ENCODE data around the gene IGF1R. TPM values are rescaled to one million over a fixed set of nuclear protein-coding genes. Genes with fewer than 3 reads are reported as not detected.
"Not testable (repeated sequence)": the region's sequence is repeated elsewhere in the genome, so short reads cannot be mapped to it uniquely, and the experiment has no call there.

Gene IGF1R
- total RNA-seq, 2 experiments from 2014 or later, result 22.8 to 24.7 TPM

GRCh38 chr15:99002226-99002625 lies 353.9 kb downstream of the IGF1R start:
- Mint-ChIP-seq H3K4me1 (ENCODE audit: low read depth) (peaks cover 7% of the 10 kb centered on the region), H3K36me3 (ENCODE audit: low read depth) (no peaks in the 10 kb centered on the region), H3K27me3 (no peaks in the 10 kb centered on the region), H3K27ac (no peak overlapping the region), H3K9me3 (peaks cover 1% of the 10 kb centered on the region), H3K4me3 (no peak overlapping the region)
- ChIA-PET CTCF (no interaction called here), POLR2A (no interaction called here)
- intact Hi-C loops (cut with micrococcal nuclease), result no loop called here
- no peak for TF ChIP-seq CTCF (IDR thresholded peaks at IDR 0.05)
- ATAC-seq, result no peak
- DNase-seq, result no peak

- ATAC-seq; H3K9me3 Mint-ChIP-seq; H3K4me1 Mint-ChIP-seq (ENCODE audit: low read depth); DNase-seq; POLR2A ChIA-PET; H3K36me3 Mint-ChIP-seq (ENCODE audit: low read depth); H3K4me3 Mint-ChIP-seq; H3K27me3 Mint-ChIP-seq; CTCF ChIA-PET; H3K27ac Mint-ChIP-seq; intact Hi-C loops (cut with micrococcal nuclease): not testable (repeated sequence)
These were observed 355.0 kb downstream of the IGF1R start for GRCh38 chr15:99003317-99003716.

- H3K36me3 Mint-ChIP-seq (ENCODE audit: low read depth); H3K9me3 Mint-ChIP-seq; DNase-seq; H3K27ac Mint-ChIP-seq; CTCF ChIA-PET; POLR2A ChIA-PET; H3K4me1 Mint-ChIP-seq (ENCODE audit: low read depth); H3K4me3 Mint-ChIP-seq; intact Hi-C loops (cut with micrococcal nuclease); ATAC-seq; H3K27me3 Mint-ChIP-seq: not testable (repeated sequence)
These were observed 356.9 kb downstream of the IGF1R start for GRCh38 chr15:99004998-99005974.

- H3K4me3 Mint-ChIP-seq, result no peak overlapping the region
- peaks cover 1% of the 10 kb centered on the region for H3K27me3 Mint-ChIP-seq
- DNase-seq (no peak), ATAC-seq (no peak)
- ChIA-PET POLR2A (no interaction called here), CTCF (no interaction called here)
- H3K9me3 Mint-ChIP-seq, result no peaks in the 10 kb centered on the region
- no peak overlapping the region for H3K27ac Mint-ChIP-seq
- no peaks in the 10 kb centered on the region for H3K36me3 Mint-ChIP-seq (ENCODE audit: low read depth)
- intact Hi-C loops (cut with micrococcal nuclease), result no loop called here
- peaks cover 7% of the 10 kb centered on the region for H3K4me1 Mint-ChIP-seq (ENCODE audit: low read depth)
- TF ChIP-seq CTCF (IDR thresholded peaks at IDR 0.05), result no peak
These were observed 357.8 kb downstream of the IGF1R start for GRCh38 chr15:99006146-99006545.

- Mint-ChIP-seq H3K27ac (no peak overlapping the region), H3K36me3 (ENCODE audit: low read depth) (no peaks in the 10 kb centered on the region), H3K9me3 (no peaks in the 10 kb centered on the region), H3K27me3 (peaks cover 1% of the 10 kb centered on the region), H3K4me1 (ENCODE audit: low read depth) (peaks cover 7% of the 10 kb centered on the region), H3K4me3 (no peak overlapping the region)
- ATAC-seq, result no peak
- TF ChIP-seq CTCF (IDR thresholded peaks at IDR 0.05), result no peak
- intact Hi-C loops (cut with micrococcal nuclease), result no loop called here
- ChIA-PET POLR2A (no interaction called here), CTCF (no interaction called here)
- no peak for DNase-seq
These were observed 358.7 kb downstream of the IGF1R start for GRCh38 chr15:99006904-99007495.

GRCh38 chr15:99009741-99010330 lies 361.5 kb downstream of the IGF1R start:
- CTCF ChIA-PET, result interaction anchor here (0.6 kb wide), 1 partner anchor 40 kb away, joined by 3 read pairs; no protein-coding TSS in a partner anchor
- Mint-ChIP-seq H3K4me1 (ENCODE audit: low read depth) (peaks cover 2% of the 10 kb centered on the region), H3K4me3 (no peak overlapping the region), H3K27ac (no peak overlapping the region), H3K36me3 (ENCODE audit: low read depth) (no peaks in the 10 kb centered on the region), H3K27me3 (peaks cover 3% of the 10 kb centered on the region), H3K9me3 (no peaks in the 10 kb centered on the region)
- POLR2A ChIA-PET, result no interaction called here
- intact Hi-C loops (cut with micrococcal nuclease), result no loop called here
- TF ChIP-seq CTCF (IDR thresholded peaks at IDR 0.05), result no peak
- no peak for DNase-seq
- ATAC-seq, result no peak

All from activated CD8-positive, alpha-beta T cell treated with anti-CD3 and anti-CD28 coated beads for 36 hours (primary cell).